ENCODE measurements around the gene TSPAN31. TPM values are rescaled to one million over a fixed set of nuclear protein-coding genes. Genes with fewer than 3 reads are reported as not detected.

TSPAN31 gene
- total RNA-seq, 1 donor from 2014 or later, result 67.0 TPM

DNA sequence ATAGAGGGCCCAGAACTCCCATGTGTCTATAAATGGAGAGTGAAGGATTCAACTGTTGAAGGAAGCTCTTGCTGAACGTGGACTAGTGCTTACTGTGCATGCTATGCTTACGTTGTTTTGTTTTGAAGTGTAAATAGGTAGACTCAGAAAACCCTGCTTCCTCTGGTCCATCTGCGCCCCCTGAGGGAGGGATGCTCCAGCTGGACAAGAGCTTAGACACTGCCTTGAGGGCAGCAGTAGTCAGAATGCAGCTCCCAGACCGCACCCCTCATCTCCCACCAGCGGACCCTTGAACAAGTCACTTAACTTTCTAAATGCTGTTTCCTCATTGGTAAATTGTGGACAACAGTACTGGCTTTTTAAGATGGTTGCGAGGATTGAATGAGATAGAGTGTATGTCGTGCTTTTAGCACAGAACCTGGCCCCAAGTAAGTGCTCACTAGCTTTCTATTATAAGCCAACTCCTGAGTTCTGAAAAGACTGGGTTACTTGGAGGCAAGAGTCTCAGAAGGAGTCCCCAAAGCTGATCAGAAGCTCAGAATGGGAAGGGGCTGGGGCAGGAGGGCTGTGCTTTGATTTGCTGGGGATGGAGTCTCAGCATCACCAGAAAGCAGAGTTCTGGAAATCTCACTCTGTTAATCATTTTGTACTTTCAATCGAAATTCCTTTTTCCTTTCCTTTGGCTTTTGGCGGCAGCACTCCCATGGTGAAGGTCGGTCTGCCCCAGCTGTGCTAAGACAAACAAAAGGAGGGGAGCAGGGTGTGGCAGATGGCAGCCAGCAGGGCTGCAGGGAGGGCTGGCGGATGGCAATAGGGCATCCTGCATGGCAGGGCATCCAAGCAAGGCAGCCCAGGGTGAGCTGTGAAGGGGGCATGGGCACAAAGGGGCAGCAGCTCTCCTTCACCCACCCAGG is 21.9 kb upstream of the TSPAN31 start:
- H3K4me3 ChIP-seq, result no peak overlapping the region
- no peak overlapping the region for H3K27ac ChIP-seq
- peaks cover 0 to 37% of the 10 kb centered on the region in 2 donors for H3K36me3 ChIP-seq
- TF ChIP-seq, protein P1, sequence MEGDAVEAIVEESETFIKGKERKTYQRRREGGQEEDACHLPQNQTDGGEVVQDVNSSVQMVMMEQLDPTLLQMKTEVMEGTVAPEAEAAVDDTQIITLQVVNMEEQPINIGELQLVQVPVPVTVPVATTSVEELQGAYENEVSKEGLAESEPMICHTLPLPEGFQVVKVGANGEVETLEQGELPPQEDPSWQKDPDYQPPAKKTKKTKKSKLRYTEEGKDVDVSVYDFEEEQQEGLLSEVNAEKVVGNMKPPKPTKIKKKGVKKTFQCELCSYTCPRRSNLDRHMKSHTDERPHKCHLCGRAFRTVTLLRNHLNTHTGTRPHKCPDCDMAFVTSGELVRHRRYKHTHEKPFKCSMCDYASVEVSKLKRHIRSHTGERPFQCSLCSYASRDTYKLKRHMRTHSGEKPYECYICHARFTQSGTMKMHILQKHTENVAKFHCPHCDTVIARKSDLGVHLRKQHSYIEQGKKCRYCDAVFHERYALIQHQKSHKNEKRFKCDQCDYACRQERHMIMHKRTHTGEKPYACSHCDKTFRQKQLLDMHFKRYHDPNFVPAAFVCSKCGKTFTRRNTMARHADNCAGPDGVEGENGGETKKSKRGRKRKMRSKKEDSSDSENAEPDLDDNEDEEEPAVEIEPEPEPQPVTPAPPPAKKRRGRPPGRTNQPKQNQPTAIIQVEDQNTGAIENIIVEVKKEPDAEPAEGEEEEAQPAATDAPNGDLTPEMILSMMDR (IDR thresholded peaks at IDR 0.05), result no peak
- TF ChIP-seq POLR2A (IDR thresholded peaks at IDR 0.05) (no peak), POLR2AphosphoS5 (IDR thresholded peaks at IDR 0.05; ENCODE audit: insufficient read depth in 1 of 2, low read depth in 1 of 2) (no peak)
- no peaks in the 10 kb centered on the region for H3K9me3 ChIP-seq
- H3K27me3 ChIP-seq, result no peaks in the 10 kb centered on the region
- peak; percentile 49 to 78 for DNase-seq (ENCODE audit: extremely low spot score in 2 of 2)
- H3K4me1 ChIP-seq, result peaks cover 10% of the 10 kb centered on the region
- intact Hi-C loops (cut with DNase I), result no loop called here

DNA sequence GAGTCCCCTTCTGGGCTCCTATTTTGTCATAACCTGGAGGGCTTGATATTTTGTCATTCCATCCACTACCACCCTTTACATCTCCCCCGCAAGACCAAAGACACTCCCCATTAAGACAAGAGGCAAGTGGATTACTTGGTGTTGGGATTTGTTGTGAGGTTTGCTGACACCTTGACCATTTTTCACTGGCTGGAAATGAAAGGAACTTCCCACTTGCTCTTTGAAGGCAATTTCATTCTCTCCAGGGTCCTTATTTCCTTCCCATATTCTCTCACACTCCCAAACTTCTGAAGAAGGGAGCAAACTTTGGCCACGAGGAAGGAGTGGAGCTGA is 21.2 kb upstream of the TSPAN31 start:
- Histone ChIP-seq H3K4me3 (no peak overlapping the region), H3K9me3 (no peaks in the 10 kb centered on the region), H3K4me1 (peaks cover 10% of the 10 kb centered on the region), H3K36me3 (peaks cover 0 to 30% of the 10 kb centered on the region in 2 donors), H3K27me3 (no peaks in the 10 kb centered on the region), H3K27ac (no peak overlapping the region)
- DNase-seq (ENCODE audit: extremely low spot score in 2 of 2), result no peak
- TF ChIP-seq POLR2A (IDR thresholded peaks at IDR 0.05) (no peak), POLR2AphosphoS5 (IDR thresholded peaks at IDR 0.05; ENCODE audit: insufficient read depth in 1 of 2, low read depth in 1 of 2) (no peak)
- TF ChIP-seq, protein P1 (IDR thresholded peaks at IDR 0.05), result no peak
- intact Hi-C loops (cut with DNase I), result no loop called here

DNA sequence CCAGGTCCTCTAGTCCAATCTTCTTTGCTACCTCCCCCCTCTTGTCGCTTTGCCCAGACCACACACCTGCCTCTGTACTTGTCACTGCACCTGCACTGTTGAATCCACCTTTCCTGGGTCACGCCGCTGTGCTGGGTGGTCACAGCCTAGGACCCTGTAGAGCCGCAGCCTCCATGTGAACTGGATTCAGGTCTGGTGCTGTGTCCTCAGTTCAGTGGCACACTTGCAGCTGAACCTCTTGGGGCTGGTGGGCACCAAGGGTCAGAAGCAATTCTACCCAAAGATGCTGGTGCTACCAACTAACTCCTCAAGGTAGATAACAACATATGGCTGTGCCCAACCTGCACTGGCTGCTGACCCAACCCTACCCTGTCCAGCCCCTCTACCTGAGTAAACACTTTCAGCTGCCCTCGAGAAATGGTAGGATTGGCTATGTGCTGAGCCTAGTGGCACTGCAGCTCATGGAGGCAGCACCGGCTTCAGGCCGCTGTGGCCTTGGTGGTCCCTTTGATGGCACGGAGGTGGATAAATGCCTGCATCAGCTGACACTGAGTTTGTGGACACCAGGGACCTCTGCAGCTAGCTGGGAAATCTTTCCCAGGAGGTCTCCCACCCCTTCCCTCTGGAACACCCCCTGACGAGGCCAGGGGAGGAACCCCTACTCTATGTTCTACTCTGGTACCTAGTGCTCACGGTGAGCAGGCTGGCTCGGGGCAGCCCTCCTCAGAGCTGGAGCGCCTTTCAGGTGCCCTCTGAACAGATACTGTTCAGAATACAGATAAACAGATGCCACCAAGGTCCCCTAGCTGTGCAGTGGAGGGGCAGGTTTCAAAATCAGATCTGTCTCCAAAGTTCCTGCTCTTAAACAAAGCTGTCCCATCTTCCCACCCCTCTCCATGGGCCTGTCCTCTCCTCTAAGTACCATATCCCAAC is 20.6 kb upstream of the TSPAN31 start:
- DNase-seq (ENCODE audit: extremely low spot score in 2 of 2), result peak in 1 of 2 donors; percentile 84
- H3K27ac ChIP-seq, result no peak overlapping the region
- H3K9me3 ChIP-seq, result no peaks in the 10 kb centered on the region
- intact Hi-C loops (cut with DNase I), result loop anchor here (2.0 kb wide), 1 partner anchor 59 kb away; the partner anchor contains the start of gene TSFM
- H3K4me3 ChIP-seq, result no peak overlapping the region
- peaks cover 10% of the 10 kb centered on the region for H3K4me1 ChIP-seq
- TF ChIP-seq, protein P1 (IDR thresholded peaks at IDR 0.05), result no peak
- no peak for TF ChIP-seq POLR2AphosphoS5 (IDR thresholded peaks at IDR 0.05; ENCODE audit: insufficient read depth in 1 of 2, low read depth in 1 of 2)
- no peak for TF ChIP-seq POLR2A (IDR thresholded peaks at IDR 0.05)
- no peaks in the 10 kb centered on the region for H3K27me3 ChIP-seq
- H3K36me3 ChIP-seq, result peaks cover 0 to 24% of the 10 kb centered on the region in 2 donors

DNA sequence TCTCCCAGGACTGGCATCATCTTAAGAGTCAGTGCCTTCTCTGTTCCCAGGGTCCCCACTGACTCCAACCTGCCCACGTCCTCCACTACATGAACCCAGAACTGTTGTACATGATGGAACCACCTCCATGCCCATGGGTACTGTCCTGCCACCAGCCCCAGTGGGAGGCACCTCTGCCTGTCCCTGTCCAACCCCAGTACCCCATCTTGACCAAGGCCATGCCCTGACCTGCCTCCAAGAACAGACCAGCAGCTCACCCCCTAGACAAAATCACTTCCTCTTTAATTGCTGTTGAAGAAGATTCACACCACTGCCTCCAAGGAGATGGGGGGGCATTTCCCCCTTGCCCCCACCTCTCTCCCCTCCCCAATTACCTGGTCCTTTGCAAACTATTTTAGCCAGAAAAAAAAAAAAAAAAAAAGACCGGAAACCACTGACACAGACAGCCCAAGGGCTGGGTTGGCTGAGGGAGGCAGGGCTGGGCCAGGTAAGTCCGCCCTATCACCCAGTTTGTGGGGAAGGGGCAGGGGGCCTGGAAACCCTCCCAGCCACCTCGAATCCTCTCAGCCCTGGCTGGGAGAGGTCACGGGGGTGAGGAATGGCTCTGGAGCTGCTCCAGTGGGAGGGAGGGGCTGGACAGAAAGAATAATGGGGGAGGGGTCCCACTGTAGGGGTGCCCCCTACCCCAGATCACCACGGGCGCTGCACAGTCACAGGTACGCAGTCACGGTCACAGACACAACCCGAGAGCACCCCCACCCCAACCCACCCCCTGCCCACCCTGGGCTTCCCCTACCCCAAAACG is 19.7 kb upstream of the TSPAN31 start:
- peak; percentile 43 to 81 for DNase-seq (ENCODE audit: extremely low spot score in 2 of 2)
- Histone ChIP-seq H3K36me3 (peaks cover 0 to 15% of the 10 kb centered on the region in 2 donors), H3K4me3 (peak overlapping the region in 1 of 2 donors; percentile 66), H3K9me3 (no peaks in the 10 kb centered on the region), H3K27me3 (no peaks in the 10 kb centered on the region), H3K4me1 (peaks cover 10% of the 10 kb centered on the region), H3K27ac (no peak overlapping the region)
- no peak for TF ChIP-seq POLR2AphosphoS5 (IDR thresholded peaks at IDR 0.05; ENCODE audit: insufficient read depth in 1 of 2, low read depth in 1 of 2)
- TF ChIP-seq, protein P1 (IDR thresholded peaks at IDR 0.05), result no peak
- no peak for TF ChIP-seq POLR2A (IDR thresholded peaks at IDR 0.05)
- intact Hi-C loops (cut with DNase I), result loop anchor here (2.0 kb wide), 1 partner anchor 58 kb away; the partner anchor contains the start of gene TSFM
